ENCODE results near the gene KANK4.

- TF ChIP-seq CTCF (IDR thresholded peaks at IDR 0.05) (no peak), POLR2A (IDR thresholded peaks at IDR 0.05) (no peak), POLR2AphosphoS5 (IDR thresholded peaks at IDR 0.05) (no peak)
Measured at GRCh38 chr1:62358665-62359373, 39.6 kb upstream of the KANK4 start.
